Colonic mucosa (tissue), 4 donors: ENCODE measurements around the gene CD40. TPM values are rescaled to one million over a fixed set of nuclear protein-coding genes. Genes with fewer than 3 reads are reported as not detected.

Experiments used
- DNase-seq: peaks from one replicate; pipeline ENCODE4 v3.0.0-alpha.2; 2020
- H3K27ac ChIP-seq: fragments of 200-600 bp; one replicate; pipeline ENCODE4 v1.8.0; 2021
- H3K27me3 ChIP-seq: fragments of 200-600 bp; one replicate; pipeline ENCODE4 v1.8.0; 2021
- H3K36me3 ChIP-seq: fragments of 200-600 bp; one replicate; pipeline ENCODE4 v1.8.0; 2021
- H3K4me1 ChIP-seq: fragments of 200-600 bp; one replicate; pipeline ENCODE4 v1.8.0; 2021; ENCODE audit warnings: mild to moderate bottlenecking
- H3K4me3 ChIP-seq: fragments of 200-600 bp; one replicate; pipeline ENCODE4 v1.8.0; 2021
- H3K9ac ChIP-seq, 2 donors: one replicate each; pipeline ENCODE4 v1.7.0; 2013; ENCODE audit warnings: control low read depth in 2 of 2, low read depth in 2 of 2, low read length in 2 of 2
- H3K9me3 ChIP-seq: fragments of 200-600 bp; one replicate; pipeline ENCODE4 v1.8.0; 2021
- CTCF ChIP-seq: fragments of 200-600 bp; IDR thresholded peaks from one replicate; pipeline ENCODE4 v1.8.0; 2022; ENCODE audit warnings: antibody characterized with exemption, mild to moderate bottlenecking
- intact Hi-C: fragments of 100-400 bp; cut with DNase I; formaldehyde crosslinking; loops from one replicate; pipeline ENCODE4 v1.14.1; 2022
- total RNA-seq, 2 donors: library from RNA; stranded (reverse); fragmentation: NEBNext Ultra II Directional in 1 of 2; extraction: Animal tissue kit (Norgen Biotek cat#: 25700) in 1 of 2; gene quantifications; one replicate each; pipeline ENCODE4 v1.2.1, GENCODE V29; 2021
- donor health status: healthy.
- donor health status: DM: no; HTN: no; CAD: no.
- donor health status: DM: no; HTN: no; CAD: no.

The CD40 gene
- total RNA-seq, 2 donors from 2014 or later: 2.8 to 4.4 TPM

- intact Hi-C loops: no loop called here
- H3K9me3 ChIP-seq: no peaks in the 10 kb centered on the region
- H3K36me3 ChIP-seq: no peaks in the 10 kb centered on the region
- no peak for TF ChIP-seq CTCF
- no peak overlapping the region for H3K9ac ChIP-seq
- no peaks in the 10 kb centered on the region for H3K4me1 ChIP-seq
- H3K27me3 ChIP-seq: peaks cover 6% of the 10 kb centered on the region
- no peak overlapping the region for H3K27ac ChIP-seq
- H3K4me3 ChIP-seq: no peak overlapping the region
- DNase-seq: no peak
Measured at GRCh38 chr20:46104262-46104661, 13.9 kb upstream of the CD40 start.

- no peak overlapping the region for H3K9ac ChIP-seq
- no peak for DNase-seq
- intact Hi-C loops: no loop called here
- H3K9me3 ChIP-seq: no peaks in the 10 kb centered on the region
- TF ChIP-seq CTCF: no peak
- H3K27ac ChIP-seq: no peak overlapping the region
- no peaks in the 10 kb centered on the region for H3K4me1 ChIP-seq
- H3K27me3 ChIP-seq: no peaks in the 10 kb centered on the region
- no peak overlapping the region for H3K4me3 ChIP-seq
- no peaks in the 10 kb centered on the region for H3K36me3 ChIP-seq
Measured at GRCh38 chr20:46107061-46107460, 11.1 kb upstream of the CD40 start.

DNA sequence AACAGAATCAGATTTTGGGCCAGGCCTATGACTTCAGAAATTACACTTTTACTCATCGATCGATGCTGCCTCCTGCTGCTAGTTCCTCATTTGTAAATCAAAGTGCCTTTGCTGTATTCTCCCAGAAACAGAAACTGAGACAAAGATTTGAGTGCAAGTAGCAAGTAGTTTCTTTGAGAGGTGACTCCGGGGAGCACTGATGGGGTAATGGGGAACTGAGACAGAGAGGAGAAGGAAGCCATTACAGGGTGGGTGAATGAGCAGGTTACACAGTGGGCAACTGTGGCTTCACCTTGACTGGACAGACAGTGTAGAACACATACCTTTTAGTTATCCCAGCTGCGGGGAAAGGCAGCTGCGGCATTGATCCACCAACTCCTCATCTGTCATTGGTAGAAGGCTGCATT lies 9.7 kb upstream of the CD40 start:
- H3K9ac ChIP-seq: no peak overlapping the region
- no peaks in the 10 kb centered on the region for H3K9me3 ChIP-seq
- TF ChIP-seq CTCF: no peak
- H3K36me3 ChIP-seq: no peaks in the 10 kb centered on the region
- H3K27ac ChIP-seq: no peak overlapping the region
- intact Hi-C loops: no loop called here
- no peak overlapping the region for H3K4me3 ChIP-seq
- no peaks in the 10 kb centered on the region for H3K4me1 ChIP-seq
- no peaks in the 10 kb centered on the region for H3K27me3 ChIP-seq
- no peak for DNase-seq

- intact Hi-C loops: no loop called here
- no peak overlapping the region for H3K27ac ChIP-seq
- no peak overlapping the region for H3K4me3 ChIP-seq
- DNase-seq: no peak
- H3K4me1 ChIP-seq: no peaks in the 10 kb centered on the region
- H3K9me3 ChIP-seq: no peaks in the 10 kb centered on the region
- TF ChIP-seq CTCF: no peak
- no peaks in the 10 kb centered on the region for H3K27me3 ChIP-seq
- H3K9ac ChIP-seq: no peak overlapping the region
- H3K36me3 ChIP-seq: no peaks in the 10 kb centered on the region
Measured at GRCh38 chr20:46108976-46109375, 9.1 kb upstream of the CD40 start.

DNA sequence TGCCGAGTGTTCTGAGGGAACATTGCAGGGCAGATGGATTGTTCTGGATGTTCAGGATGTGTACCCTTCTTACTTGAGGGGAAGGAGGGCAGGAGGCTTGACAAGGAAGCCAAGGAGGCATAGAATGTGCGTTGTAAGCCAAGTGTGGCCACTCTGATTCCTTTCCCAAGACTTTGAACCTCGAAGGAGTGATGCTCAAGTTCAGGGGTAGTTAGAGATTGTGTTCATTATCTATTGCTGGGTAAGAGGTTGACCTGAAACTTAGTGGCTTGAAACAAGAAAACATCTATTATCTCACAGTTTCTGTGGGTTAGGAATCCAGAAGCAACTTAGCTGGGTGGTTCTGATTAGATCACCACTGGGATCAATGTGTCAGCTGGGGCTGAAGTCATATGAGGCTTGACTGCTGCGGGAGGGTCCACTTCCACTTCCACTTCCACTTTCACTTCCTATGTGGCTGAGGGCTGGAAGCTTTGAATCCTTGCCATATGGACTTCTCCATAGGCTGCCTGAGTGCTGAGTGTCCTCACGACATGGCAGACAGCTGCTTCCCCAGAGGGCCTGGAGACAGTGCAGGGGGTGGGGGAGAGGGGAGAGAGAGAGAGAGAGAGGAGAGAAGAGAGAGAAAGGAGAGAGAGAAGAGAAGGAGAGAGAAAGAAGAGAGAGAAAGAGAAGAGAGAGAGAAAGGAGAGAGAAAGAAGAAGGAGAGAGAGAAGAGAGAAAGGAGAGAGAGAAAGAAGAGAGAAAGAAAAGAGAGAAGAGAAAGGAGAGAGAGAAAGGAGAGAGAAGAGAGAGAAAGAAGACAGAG lies 6.9 kb upstream of the CD40 start:
- no peaks in the 10 kb centered on the region for H3K27me3 ChIP-seq
- H3K36me3 ChIP-seq: no peaks in the 10 kb centered on the region
- H3K27ac ChIP-seq: no peak overlapping the region
- H3K4me3 ChIP-seq: no peak overlapping the region
- H3K4me1 ChIP-seq: no peaks in the 10 kb centered on the region
- H3K9ac ChIP-seq: no peak overlapping the region
- H3K9me3 ChIP-seq: no peaks in the 10 kb centered on the region
- intact Hi-C loops: no loop called here
- DNase-seq: peak; percentile 24
- no peak for TF ChIP-seq CTCF
